SIG-M5 treated with dmso at 0.1 percent for 504 hours (cell line): Measurements from ENCODE around the gene SORCS2.

Experiments used
- DNase-seq: peaks from one replicate; lab custom pipeline; 2025; ENCODE audit not compliant: unreplicated experiment; lab: John Stamatoyannopoulos, UW

SORCS2 gene

GRCh38 chr4:7491915-7492314 is 299.6 kb downstream of the SORCS2 start:
- DNase-seq, result no peak

- no peak for DNase-seq
These were observed 306.3 kb downstream of the SORCS2 start for GRCh38 chr4:7498446-7499200.

GRCh38 chr4:7499661-7500060 is 307.3 kb downstream of the SORCS2 start:
- DNase-seq, result no peak

- no peak for DNase-seq
These were observed 308.1 kb downstream of the SORCS2 start for GRCh38 chr4:7500404-7500803.

GRCh38 chr4:7501314-7501713 is 309.0 kb downstream of the SORCS2 start:
- no peak for DNase-seq

- DNase-seq, result no peak
These were observed 309.5 kb downstream of the SORCS2 start for GRCh38 chr4:7501873-7502272.

- DNase-seq, result no peak
These were observed 311.4 kb downstream of the SORCS2 start for GRCh38 chr4:7503559-7504249.

GRCh38 chr4:7505116-7505900 is 313.0 kb downstream of the SORCS2 start:
- DNase-seq, result no peak

- DNase-seq, result no peak
These were observed 313.8 kb downstream of the SORCS2 start for GRCh38 chr4:7506119-7506518.

GRCh38 chr4:7506572-7506971 is 314.2 kb downstream of the SORCS2 start:
- DNase-seq, result no peak

GRCh38 chr4:7507381-7507780 is 315.0 kb downstream of the SORCS2 start:
- no peak for DNase-seq

GRCh38 chr4:7510066-7510465 is 317.7 kb downstream of the SORCS2 start:
- no peak for DNase-seq

- DNase-seq, result no peak
These were observed 318.2 kb downstream of the SORCS2 start for GRCh38 chr4:7510538-7510937.

- no peak for DNase-seq
These were observed 319.2 kb downstream of the SORCS2 start for GRCh38 chr4:7511525-7511924.

GRCh38 chr4:7512428-7512827 is 320.1 kb downstream of the SORCS2 start:
- no peak for DNase-seq

- no peak for DNase-seq
These were observed 320.6 kb downstream of the SORCS2 start for GRCh38 chr4:7512946-7513345.

- no peak for DNase-seq
These were observed 321.3 kb downstream of the SORCS2 start for GRCh38 chr4:7513671-7514070.

GRCh38 chr4:7514281-7514680 is 321.9 kb downstream of the SORCS2 start:
- DNase-seq, result no peak

GRCh38 chr4:7514789-7515188 is 322.5 kb downstream of the SORCS2 start:
- no peak for DNase-seq

GRCh38 chr4:7515390-7515902 is 323.1 kb downstream of the SORCS2 start:
- DNase-seq, result no peak

GRCh38 chr4:7516096-7516772 is 323.9 kb downstream of the SORCS2 start:
- DNase-seq, result no peak
